Measurements from ENCODE around the gene MKKS.

The MKKS gene

GRCh38 chr20:10429443-10429981 lies 4.5 kb downstream of the MKKS start:
- no peak overlapping the region for H3K27ac ChIP-seq (replicated peaks; ENCODE audit: low read length)
- no peak overlapping the region for H2AFZ ChIP-seq (ENCODE audit: low read length)
- no peak overlapping the region for H3K18ac ChIP-seq (ENCODE audit: low read length)
- WGBS, 2 donors (ENCODE audit: extremely low coverage in 2 of 2, insufficient read length in 2 of 2, insufficient replicate concordance in 1 of 2): no CpG with 5 or more reads among the region's 5 CpGs
- no peak overlapping the region for H3K4me2 ChIP-seq (ENCODE audit: insufficient read depth, low read length, poor library complexity, severe bottlenecking)
- H3K9ac ChIP-seq (ENCODE audit: low read depth, low read length, poor library complexity): no peak overlapping the region
- H2BK15ac ChIP-seq (ENCODE audit: low read length): no peak overlapping the region
- no peak overlapping the region for H4K8ac ChIP-seq (ENCODE audit: low read depth, low read length)
- H3K9me3 ChIP-seq (replicated peaks in 1 of 2; ENCODE audit: control insufficient read depth in 2 of 2, insufficient read depth in 1 of 2, low read depth in 1 of 2, low read length in 2 of 2): no peaks in the 10 kb centered on the region
- peaks cover 11% of the 10 kb centered on the region for H3K79me1 ChIP-seq (ENCODE audit: low read depth, low read length)
- peaks cover 0 to 6% of the 10 kb centered on the region in 2 donors for H3K4me1 ChIP-seq (ENCODE audit: control insufficient read depth in 2 of 2, insufficient read depth in 1 of 2, low read depth in 1 of 2, low read length in 2 of 2)
- no peak overlapping the region for H3K4me3 ChIP-seq (ENCODE audit: low read length in 2 of 2)
- no peak overlapping the region for H4K91ac ChIP-seq (ENCODE audit: low read depth, low read length, poor library complexity)
- H2BK5ac ChIP-seq (ENCODE audit: low read length): no peak overlapping the region
- H3K27me3 ChIP-seq (ENCODE audit: control insufficient read depth in 3 of 3, insufficient read depth in 3 of 3, low read depth in 1 of 3, low read length in 3 of 3): no peaks in the 10 kb centered on the region
- H2BK12ac ChIP-seq (ENCODE audit: low read length): no peak overlapping the region
- DNase-seq (ENCODE audit: low spot score): no peak
- peaks cover 3 to 19% of the 10 kb centered on the region in 2 donors for H3K36me3 ChIP-seq (replicated peaks in 1 of 2; ENCODE audit: control insufficient read depth in 2 of 2, insufficient read depth in 2 of 2, low read length in 2 of 2)
- H2BK120ac ChIP-seq (ENCODE audit: low read depth, low read length): no peak overlapping the region
- no peak overlapping the region for H3K23ac ChIP-seq (ENCODE audit: low read depth, low read length, poor library complexity)
- no peak overlapping the region for H3K14ac ChIP-seq (ENCODE audit: low read length)
- H3K4ac ChIP-seq (ENCODE audit: low read length): no peak overlapping the region
- no peak overlapping the region for H2AK5ac ChIP-seq (ENCODE audit: low read depth, low read length)

- Histone ChIP-seq H4K91ac (ENCODE audit: low read depth, low read length, poor library complexity) (no peak overlapping the region), H3K4ac (ENCODE audit: low read length) (no peak overlapping the region), H3K23ac (ENCODE audit: low read depth, low read length, poor library complexity) (no peak overlapping the region), H3K9me3 (replicated peaks in 1 of 2; ENCODE audit: control insufficient read depth in 2 of 2, insufficient read depth in 1 of 2, low read depth in 1 of 2, low read length in 2 of 2) (peaks cover 0 to 5% of the 10 kb centered on the region in 2 donors), H2AK5ac (ENCODE audit: low read depth, low read length) (no peak overlapping the region), H3K9ac (ENCODE audit: low read depth, low read length, poor library complexity) (no peak overlapping the region), H4K8ac (ENCODE audit: low read depth, low read length) (no peak overlapping the region), H3K18ac (ENCODE audit: low read length) (no peak overlapping the region), H3K14ac (ENCODE audit: low read length) (no peak overlapping the region), H3K4me2 (ENCODE audit: insufficient read depth, low read length, poor library complexity, severe bottlenecking) (no peak overlapping the region), H3K27ac (replicated peaks; ENCODE audit: low read length) (no peak overlapping the region), H3K36me3 (replicated peaks in 1 of 2; ENCODE audit: control insufficient read depth in 2 of 2, insufficient read depth in 2 of 2, low read length in 2 of 2) (peaks cover 3 to 25% of the 10 kb centered on the region in 2 donors), H2BK15ac (ENCODE audit: low read length) (no peak overlapping the region), H3K4me1 (ENCODE audit: control insufficient read depth in 2 of 2, insufficient read depth in 1 of 2, low read depth in 1 of 2, low read length in 2 of 2) (peaks cover 0 to 6% of the 10 kb centered on the region in 2 donors), H3K27me3 (ENCODE audit: control insufficient read depth in 3 of 3, insufficient read depth in 3 of 3, low read depth in 1 of 3, low read length in 3 of 3) (no peaks in the 10 kb centered on the region), H2AFZ (ENCODE audit: low read length) (no peak overlapping the region), H2BK120ac (ENCODE audit: low read depth, low read length) (no peak overlapping the region), H2BK5ac (ENCODE audit: low read length) (no peak overlapping the region), H3K4me3 (ENCODE audit: low read length in 2 of 2) (no peak overlapping the region), H3K79me1 (ENCODE audit: low read depth, low read length) (peaks cover 7% of the 10 kb centered on the region), H2BK12ac (ENCODE audit: low read length) (no peak overlapping the region)
- no peak for DNase-seq (ENCODE audit: low spot score)
Observed at GRCh38 chr20:10428008-10428407, 6.0 kb downstream of the MKKS start.

- Histone ChIP-seq H2BK12ac (ENCODE audit: low read length) (no peak overlapping the region), H3K9ac (ENCODE audit: low read depth, low read length, poor library complexity) (no peak overlapping the region), H2BK5ac (ENCODE audit: low read length) (no peak overlapping the region), H3K79me1 (ENCODE audit: low read depth, low read length) (peaks cover 7% of the 10 kb centered on the region), H3K27ac (replicated peaks; ENCODE audit: low read length) (no peak overlapping the region), H2AK5ac (ENCODE audit: low read depth, low read length) (no peak overlapping the region), H3K4me2 (ENCODE audit: insufficient read depth, low read length, poor library complexity, severe bottlenecking) (no peak overlapping the region), H3K18ac (ENCODE audit: low read length) (no peak overlapping the region), H3K9me3 (replicated peaks in 1 of 2; ENCODE audit: control insufficient read depth in 2 of 2, insufficient read depth in 1 of 2, low read depth in 1 of 2, low read length in 2 of 2) (peaks cover 0 to 5% of the 10 kb centered on the region in 2 donors), H3K4me1 (ENCODE audit: control insufficient read depth in 2 of 2, insufficient read depth in 1 of 2, low read depth in 1 of 2, low read length in 2 of 2) (peaks cover 0 to 5% of the 10 kb centered on the region in 2 donors), H2BK120ac (ENCODE audit: low read depth, low read length) (no peak overlapping the region), H2AFZ (ENCODE audit: low read length) (no peak overlapping the region), H3K4ac (ENCODE audit: low read length) (no peak overlapping the region), H2BK15ac (ENCODE audit: low read length) (no peak overlapping the region), H3K4me3 (ENCODE audit: low read length in 2 of 2) (no peak overlapping the region), H3K23ac (ENCODE audit: low read depth, low read length, poor library complexity) (no peak overlapping the region), H3K36me3 (replicated peaks in 1 of 2; ENCODE audit: control insufficient read depth in 2 of 2, insufficient read depth in 2 of 2, low read length in 2 of 2) (peaks cover 3 to 25% of the 10 kb centered on the region in 2 donors), H3K14ac (ENCODE audit: low read length) (no peak overlapping the region), H4K91ac (ENCODE audit: low read depth, low read length, poor library complexity) (no peak overlapping the region), H3K27me3 (ENCODE audit: control insufficient read depth in 3 of 3, insufficient read depth in 3 of 3, low read depth in 1 of 3, low read length in 3 of 3) (no peaks in the 10 kb centered on the region), H4K8ac (ENCODE audit: low read depth, low read length) (no peak overlapping the region)
- DNase-seq (ENCODE audit: low spot score): peak; percentile 42
- WGBS, 2 donors (ENCODE audit: extremely low coverage in 2 of 2, insufficient read length in 2 of 2, insufficient replicate concordance in 1 of 2): no CpG with 5 or more reads among the region's 3 CpGs
Observed at GRCh38 chr20:10427060-10427692, 6.8 kb downstream of the MKKS start.

DNA sequence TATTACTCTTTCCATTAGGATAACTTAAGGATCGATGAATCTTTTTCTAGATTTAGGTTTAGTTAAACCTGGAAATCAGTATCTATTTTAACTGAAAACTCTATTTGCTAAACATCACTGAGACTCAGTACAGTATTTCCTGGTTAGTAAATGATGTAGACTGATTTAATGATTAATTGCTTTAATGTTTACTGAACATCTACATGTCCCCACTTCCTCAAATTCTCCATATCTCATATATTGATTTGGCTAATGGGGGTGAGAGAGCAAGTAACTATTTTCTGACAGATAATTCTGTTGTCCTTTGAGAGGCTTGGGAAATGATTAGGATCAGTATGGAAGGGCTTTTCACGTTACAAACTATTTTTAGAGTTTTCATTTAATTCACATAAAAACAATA lies 10.3 kb downstream of the MKKS start:
- no peak for DNase-seq (ENCODE audit: low spot score)
- Histone ChIP-seq H3K4me3 (ENCODE audit: low read length in 2 of 2) (no peak overlapping the region), H3K79me1 (ENCODE audit: low read depth, low read length) (peaks cover 7% of the 10 kb centered on the region), H3K4me2 (ENCODE audit: insufficient read depth, low read length, poor library complexity, severe bottlenecking) (no peak overlapping the region), H3K27me3 (ENCODE audit: control insufficient read depth in 3 of 3, insufficient read depth in 3 of 3, low read depth in 1 of 3, low read length in 3 of 3) (no peaks in the 10 kb centered on the region), H2BK120ac (ENCODE audit: low read depth, low read length) (no peak overlapping the region), H3K9me3 (replicated peaks in 1 of 2; ENCODE audit: control insufficient read depth in 2 of 2, insufficient read depth in 1 of 2, low read depth in 1 of 2, low read length in 2 of 2) (peaks cover 0 to 5% of the 10 kb centered on the region in 2 donors), H3K4me1 (ENCODE audit: control insufficient read depth in 2 of 2, insufficient read depth in 1 of 2, low read depth in 1 of 2, low read length in 2 of 2) (no peaks in the 10 kb centered on the region), H2AFZ (ENCODE audit: low read length) (no peak overlapping the region), H3K14ac (ENCODE audit: low read length) (no peak overlapping the region), H4K8ac (ENCODE audit: low read depth, low read length) (no peak overlapping the region), H3K9ac (ENCODE audit: low read depth, low read length, poor library complexity) (no peak overlapping the region), H2AK5ac (ENCODE audit: low read depth, low read length) (no peak overlapping the region), H3K18ac (ENCODE audit: low read length) (no peak overlapping the region), H2BK15ac (ENCODE audit: low read length) (no peak overlapping the region), H4K91ac (ENCODE audit: low read depth, low read length, poor library complexity) (no peak overlapping the region), H3K36me3 (replicated peaks in 1 of 2; ENCODE audit: control insufficient read depth in 2 of 2, insufficient read depth in 2 of 2, low read length in 2 of 2) (peaks cover 3 to 34% of the 10 kb centered on the region in 2 donors), H3K27ac (replicated peaks; ENCODE audit: low read length) (no peak overlapping the region), H3K4ac (ENCODE audit: low read length) (no peak overlapping the region), H3K23ac (ENCODE audit: low read depth, low read length, poor library complexity) (no peak overlapping the region), H2BK5ac (ENCODE audit: low read length) (no peak overlapping the region), H2BK12ac (ENCODE audit: low read length) (no peak overlapping the region)
- no CpG with 5 or more reads among the region's 2 CpGs for WGBS, 2 donors (ENCODE audit: extremely low coverage in 2 of 2, insufficient read length in 2 of 2, insufficient replicate concordance in 1 of 2)

Data from neuronal stem cell (in vitro differentiated cells).